Measurements from ENCODE around the gene AARS1.
"Not testable (repeated sequence)": the region's sequence is repeated elsewhere in the genome, so short reads cannot be mapped to it uniquely, and the experiment has no call there.

- TF ChIP-seq CTCF, EZH2 (IDR thresholded peaks at IDR 0.05): not testable (repeated sequence)
Observed at GRCh38 chr16:70307726-70308125, 18.4 kb upstream of the AARS1 start.
